Activated T-helper 1 cell treated with anti-CD3 and anti-CD28 coated beads, Interleukin-12 subunit alpha, Interleukin-12 subunit beta, Interleukin-2, Interleukin-4 antibody, amounts not matched to agents 30 ng/mL and 10 ng/mL and 1 ng/mL, durations not matched to agents 14 hours and 24 hours and 36 hours (primary cell): ENCODE results near the gene PPY. TPM values are rescaled to one million over a fixed set of nuclear protein-coding genes. Genes with fewer than 3 reads are reported as not detected.
"Not testable (repeated sequence)": the region's sequence is repeated elsewhere in the genome, so short reads cannot be mapped to it uniquely, and the experiment has no call there.

Source experiments
- DNase-seq: peaks from one replicate; pipeline ENCODE4 v3.0.0; 2021; ENCODE audit warnings: low spot score
- H3K27ac Mint-ChIP-seq: one replicate; pipeline ENCODE4 v1.8.0; 2021; ENCODE audit warnings: mild to moderate bottlenecking, mixed read lengths
- H3K27me3 Mint-ChIP-seq: one replicate; pipeline ENCODE4 v1.8.0; 2022; ENCODE audit warnings: mild to moderate bottlenecking, moderate library complexity, mixed read lengths; ENCODE audit not compliant: insufficient read depth
- H3K36me3 Mint-ChIP-seq: one replicate; pipeline ENCODE4 v1.8.0; 2021; ENCODE audit warnings: low read depth, mixed read lengths
- H3K4me1 Mint-ChIP-seq: one replicate; pipeline ENCODE4 v1.8.0; 2021; ENCODE audit warnings: low read depth, mixed read lengths
- H3K4me3 Mint-ChIP-seq: one replicate; pipeline ENCODE4 v1.8.0; 2021; ENCODE audit warnings: mild to moderate bottlenecking, moderate library complexity, mixed read lengths
- H3K9me3 Mint-ChIP-seq: one replicate; pipeline ENCODE4 v1.8.0; 2021; ENCODE audit warnings: mixed read lengths
- intact Hi-C: fragments of 100-400 bp; cut with micrococcal nuclease; formaldehyde crosslinking; loops from one replicate; pipeline ENCODE4 v1.15.1; 2024
- total RNA-seq: library from RNA; stranded (reverse); gene quantifications from 2 replicates; pipeline ENCODE4 v1.2.3, GENCODE V29; 2022

The PPY gene
- total RNA-seq, 1 donor from 2014 or later: not detected

DNA sequence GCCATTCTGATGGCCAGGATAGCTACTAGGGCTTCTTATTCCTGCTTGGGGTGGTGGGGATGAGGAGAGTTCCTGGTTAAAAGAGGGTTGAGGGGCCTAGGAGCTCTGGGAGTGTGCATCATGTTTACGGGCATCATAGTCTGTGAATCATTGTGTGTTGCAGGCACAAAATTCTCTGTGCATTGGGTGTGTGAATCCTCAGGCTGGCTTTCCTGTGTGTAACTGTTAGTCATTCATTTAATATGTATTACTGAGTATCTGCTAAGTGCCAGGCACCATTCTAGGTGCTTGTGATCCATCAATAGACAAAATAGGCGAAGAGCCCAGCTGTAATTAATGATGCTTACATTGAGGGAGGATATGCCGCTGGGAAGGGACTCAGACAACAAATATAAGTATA lies 5.8 kb downstream of the PPY start:
- H3K27ac Mint-ChIP-seq: no peak overlapping the region
- no peaks in the 10 kb centered on the region for H3K4me1 Mint-ChIP-seq
- H3K4me3 Mint-ChIP-seq: no peak overlapping the region
- H3K9me3 Mint-ChIP-seq: no peaks in the 10 kb centered on the region
- intact Hi-C loops: no loop called here
- no peak for DNase-seq
- peaks cover 20% of the 10 kb centered on the region for H3K27me3 Mint-ChIP-seq
- no peaks in the 10 kb centered on the region for H3K36me3 Mint-ChIP-seq

DNA sequence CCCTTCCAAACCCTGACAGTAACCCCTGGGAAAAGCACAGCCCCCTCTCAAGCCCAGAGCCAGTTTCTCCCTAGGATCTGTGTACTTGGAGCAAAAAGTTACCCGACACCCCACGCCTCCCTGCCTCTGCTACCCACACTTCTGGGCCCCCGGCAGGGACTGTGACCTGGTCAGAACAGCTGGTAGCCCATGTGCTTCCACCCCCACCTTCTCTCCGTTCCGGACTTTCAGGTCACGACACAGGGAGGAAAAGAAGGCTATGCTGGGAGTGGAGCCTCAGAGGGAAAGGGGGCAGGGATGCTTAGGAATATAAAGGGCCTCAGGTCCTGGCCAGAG lies 6.4 kb downstream of the PPY start:
- intact Hi-C loops: no loop called here
- no peak for DNase-seq
- Mint-ChIP-seq H3K4me3 (no peak overlapping the region), H3K27me3 (peaks cover 20% of the 10 kb centered on the region), H3K4me1 (no peaks in the 10 kb centered on the region), H3K36me3 (no peaks in the 10 kb centered on the region), H3K9me3 (no peaks in the 10 kb centered on the region), H3K27ac (no peak overlapping the region)

GRCh38 chr17:43935204-43935925 lies 6.9 kb downstream of the PPY start:
- intact Hi-C loops: no loop called here
- H3K9me3 Mint-ChIP-seq: no peaks in the 10 kb centered on the region
- DNase-seq: no peak
- peaks cover 20% of the 10 kb centered on the region for H3K27me3 Mint-ChIP-seq
- H3K4me1 Mint-ChIP-seq: no peaks in the 10 kb centered on the region
- H3K27ac Mint-ChIP-seq: no peak overlapping the region
- no peaks in the 10 kb centered on the region for H3K36me3 Mint-ChIP-seq
- H3K4me3 Mint-ChIP-seq: no peak overlapping the region

DNA sequence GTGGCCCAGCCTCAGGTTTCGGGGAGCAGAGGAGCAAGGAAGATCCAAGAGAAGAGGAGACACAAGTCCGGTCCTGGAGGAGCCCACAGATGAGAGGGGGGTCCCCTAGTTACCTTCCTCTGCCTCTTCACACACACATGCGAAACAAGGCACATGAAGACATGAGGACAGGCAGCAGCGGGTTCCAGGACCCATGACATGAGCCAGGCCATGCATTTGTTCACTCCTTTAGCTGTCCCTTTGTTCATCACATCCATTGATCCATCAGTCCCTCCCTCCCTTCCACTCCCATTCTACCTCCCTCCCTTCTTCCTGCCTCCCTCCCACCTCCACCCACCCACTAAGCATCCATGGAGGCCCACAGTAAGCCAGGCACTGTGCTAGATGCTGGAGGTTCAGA lies 9.4 kb downstream of the PPY start:
- Mint-ChIP-seq H3K27me3 (peaks cover 9% of the 10 kb centered on the region), H3K9me3 (no peaks in the 10 kb centered on the region), H3K4me3 (no peak overlapping the region), H3K36me3 (no peaks in the 10 kb centered on the region), H3K4me1 (peaks cover 7% of the 10 kb centered on the region), H3K27ac (no peak overlapping the region)
- intact Hi-C loops: no loop called here
- DNase-seq: no peak

GRCh38 chr17:43932357-43932756 lies 9.9 kb downstream of the PPY start:
- H3K27ac Mint-ChIP-seq: no peak overlapping the region
- H3K9me3 Mint-ChIP-seq: no peaks in the 10 kb centered on the region
- no peaks in the 10 kb centered on the region for H3K36me3 Mint-ChIP-seq
- H3K4me3 Mint-ChIP-seq: no peak overlapping the region
- DNase-seq: no peak
- peaks cover 11% of the 10 kb centered on the region for H3K27me3 Mint-ChIP-seq
- H3K4me1 Mint-ChIP-seq: peaks cover 12% of the 10 kb centered on the region
- intact Hi-C loops: no loop called here

DNA sequence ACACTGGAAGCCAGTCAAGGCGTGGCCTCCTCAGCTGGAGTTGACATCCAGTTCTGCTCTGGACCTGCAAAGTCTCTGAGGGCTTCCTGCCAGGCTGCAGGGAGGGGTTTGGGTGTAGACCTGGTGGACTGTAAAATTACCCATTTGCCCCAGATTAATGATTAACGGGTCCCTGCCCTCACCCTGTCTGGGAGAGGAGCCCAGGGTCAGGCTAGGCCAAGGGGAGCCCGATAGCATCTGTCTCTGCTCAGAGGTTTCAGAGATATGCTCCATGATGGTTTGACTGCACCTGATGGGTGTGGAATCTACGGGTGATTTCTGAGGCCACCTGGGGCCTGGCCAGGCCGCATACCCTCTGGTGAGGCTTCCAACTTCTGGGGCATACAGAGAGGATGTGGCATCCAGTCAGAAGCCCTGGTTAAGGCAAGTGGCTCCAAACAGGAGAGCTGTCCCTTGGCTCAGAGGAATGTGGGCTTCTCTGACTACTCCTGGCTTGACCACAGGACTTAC lies 11.2 kb downstream of the PPY start:
- H3K4me3 Mint-ChIP-seq: no peak overlapping the region
- intact Hi-C loops: no loop called here
- no peaks in the 10 kb centered on the region for H3K9me3 Mint-ChIP-seq
- H3K4me1 Mint-ChIP-seq: peaks cover 16% of the 10 kb centered on the region
- DNase-seq: no peak
- no peak overlapping the region for H3K27ac Mint-ChIP-seq
- no peaks in the 10 kb centered on the region for H3K36me3 Mint-ChIP-seq
- peaks cover 13% of the 10 kb centered on the region for H3K27me3 Mint-ChIP-seq

- H3K4me1 Mint-ChIP-seq: peaks cover 16% of the 10 kb centered on the region
- intact Hi-C loops: no loop called here
Observed at GRCh38 chr17:43928609-43929008, 13.7 kb downstream of the PPY start.

GRCh38 chr17:43927929-43928328 lies 14.3 kb downstream of the PPY start:
- H3K4me3 Mint-ChIP-seq: peak overlapping the region; percentile 79
- H3K9me3 Mint-ChIP-seq, H3K36me3 Mint-ChIP-seq, intact Hi-C loops, DNase-seq, H3K27me3 Mint-ChIP-seq: not testable (repeated sequence)
- H3K27ac Mint-ChIP-seq: peak overlapping the region; percentile 40
- H3K4me1 Mint-ChIP-seq: peaks cover 16% of the 10 kb centered on the region

More at GRCh38 chr17:43928609-43929008, 13.7 kb downstream of the PPY start:
- DNase-seq: no peak
- H3K27me3 Mint-ChIP-seq: peaks cover 8% of the 10 kb centered on the region
- H3K9me3 Mint-ChIP-seq: no peaks in the 10 kb centered on the region
- H3K36me3 Mint-ChIP-seq: no peaks in the 10 kb centered on the region
- H3K27ac Mint-ChIP-seq: no peak overlapping the region
- no peak overlapping the region for H3K4me3 Mint-ChIP-seq

- DNase-seq: no peak
Observed at GRCh38 chr17:43927060-43927864, 15.0 kb downstream of the PPY start.

GRCh38 chr17:43924558-43924957 lies 17.7 kb downstream of the PPY start:
- DNase-seq: no peak
- intact Hi-C loops: no loop called here
- no peaks in the 10 kb centered on the region for H3K9me3 Mint-ChIP-seq
- H3K36me3 Mint-ChIP-seq: no peaks in the 10 kb centered on the region
- H3K4me1 Mint-ChIP-seq: peaks cover 16% of the 10 kb centered on the region
- H3K27me3 Mint-ChIP-seq: peaks cover 8% of the 10 kb centered on the region
- H3K4me3 Mint-ChIP-seq: no peak overlapping the region
- no peak overlapping the region for H3K27ac Mint-ChIP-seq

More at GRCh38 chr17:43927060-43927864, 15.0 kb downstream of the PPY start:
- no peaks in the 10 kb centered on the region for H3K36me3 Mint-ChIP-seq
- H3K9me3 Mint-ChIP-seq: no peaks in the 10 kb centered on the region
- peak overlapping the region; percentile 40 for H3K27ac Mint-ChIP-seq
- H3K27me3 Mint-ChIP-seq: peaks cover 8% of the 10 kb centered on the region
- intact Hi-C loops: no loop called here
- H3K4me3 Mint-ChIP-seq: peak overlapping the region; percentile 79
- peaks cover 16% of the 10 kb centered on the region for H3K4me1 Mint-ChIP-seq

GRCh38 chr17:43920500-43921095 lies 21.7 kb downstream of the PPY start:
- H3K4me3 Mint-ChIP-seq: no peak overlapping the region
- H3K27me3 Mint-ChIP-seq: peaks cover 2% of the 10 kb centered on the region
- no peak overlapping the region for H3K27ac Mint-ChIP-seq
- intact Hi-C loops: no loop called here
- peaks cover 11% of the 10 kb centered on the region for H3K4me1 Mint-ChIP-seq
- no peaks in the 10 kb centered on the region for H3K9me3 Mint-ChIP-seq
- H3K36me3 Mint-ChIP-seq: no peaks in the 10 kb centered on the region
- no peak for DNase-seq

- H3K27ac Mint-ChIP-seq: peak overlapping the region; percentile 42
- no peak for DNase-seq
- intact Hi-C loops: no loop called here
- H3K36me3 Mint-ChIP-seq: no peaks in the 10 kb centered on the region
- no peaks in the 10 kb centered on the region for H3K9me3 Mint-ChIP-seq
- H3K4me1 Mint-ChIP-seq: peaks cover 11% of the 10 kb centered on the region
- H3K27me3 Mint-ChIP-seq: peaks cover 2% of the 10 kb centered on the region
- H3K4me3 Mint-ChIP-seq: peak overlapping the region; percentile 52
Observed at GRCh38 chr17:43918026-43918389, 24.3 kb downstream of the PPY start.
